ENCODE data around the gene PHACTR4.
"Not testable (repeated sequence)": the region's sequence is repeated elsewhere in the genome, so short reads cannot be mapped to it uniquely, and the experiment has no call there.

The PHACTR4 gene

GRCh38 chr1:28365864-28366263 lies 3.7 kb upstream of the PHACTR4 start:
- DNase-seq: no peak
- in situ Hi-C loops (cut with HindIII; ENCODE audit: low pct_ligation_motif_present, low pct_unique_long_range_greater_than_20kb, low sequenced_read_pairs): no loop called here

GRCh38 chr1:28368608-28369007 lies 932 bp upstream of the PHACTR4 start:
- DNase-seq; in situ Hi-C loops (cut with HindIII; ENCODE audit: low pct_ligation_motif_present, low pct_unique_long_range_greater_than_20kb, low sequenced_read_pairs): not testable (repeated sequence)

GRCh38 chr1:28370239-28371009 lies 884 bp downstream of the PHACTR4 start:
- peak; percentile 39 for DNase-seq
- in situ Hi-C loops (cut with HindIII; ENCODE audit: low pct_ligation_motif_present, low pct_unique_long_range_greater_than_20kb, low sequenced_read_pairs): no loop called here

GRCh38 chr1:28371010-28371377 lies 1.5 kb downstream of the PHACTR4 start:
- no peak for DNase-seq
- in situ Hi-C loops (cut with HindIII; ENCODE audit: low pct_ligation_motif_present, low pct_unique_long_range_greater_than_20kb, low sequenced_read_pairs): no loop called here

GRCh38 chr1:28373450-28373849 lies 3.9 kb downstream of the PHACTR4 start:
- in situ Hi-C loops (cut with HindIII; ENCODE audit: low pct_ligation_motif_present, low pct_unique_long_range_greater_than_20kb, low sequenced_read_pairs): not testable (repeated sequence)

GRCh38 chr1:28374297-28374696 lies 4.8 kb downstream of the PHACTR4 start:
- in situ Hi-C loops (cut with HindIII; ENCODE audit: low pct_ligation_motif_present, low pct_unique_long_range_greater_than_20kb, low sequenced_read_pairs): no loop called here

More at GRCh38 chr1:28373450-28373849, 3.9 kb downstream of the PHACTR4 start:
- not testable (repeated sequence) for DNase-seq

GRCh38 chr1:28375598-28375997 lies 6.1 kb downstream of the PHACTR4 start:
- DNase-seq; in situ Hi-C loops (cut with HindIII; ENCODE audit: low pct_ligation_motif_present, low pct_unique_long_range_greater_than_20kb, low sequenced_read_pairs): not testable (repeated sequence)

More at GRCh38 chr1:28374297-28374696, 4.8 kb downstream of the PHACTR4 start:
- peak; percentile 32 for DNase-seq

GRCh38 chr1:28376195-28376594 lies 6.7 kb downstream of the PHACTR4 start:
- DNase-seq; in situ Hi-C loops (cut with HindIII; ENCODE audit: low pct_ligation_motif_present, low pct_unique_long_range_greater_than_20kb, low sequenced_read_pairs): not testable (repeated sequence)

- in situ Hi-C loops (cut with HindIII; ENCODE audit: low pct_ligation_motif_present, low pct_unique_long_range_greater_than_20kb, low sequenced_read_pairs): no loop called here
- DNase-seq: no peak
Observed at GRCh38 chr1:28378906-28379305, 9.4 kb downstream of the PHACTR4 start.

GRCh38 chr1:28380394-28380793 lies 10.9 kb downstream of the PHACTR4 start:
- DNase-seq: no peak
- in situ Hi-C loops (cut with HindIII; ENCODE audit: low pct_ligation_motif_present, low pct_unique_long_range_greater_than_20kb, low sequenced_read_pairs): no loop called here

- in situ Hi-C loops (cut with HindIII; ENCODE audit: low pct_ligation_motif_present, low pct_unique_long_range_greater_than_20kb, low sequenced_read_pairs); DNase-seq: not testable (repeated sequence)
Observed at GRCh38 chr1:28383785-28384184, 14.2 kb downstream of the PHACTR4 start.

GRCh38 chr1:28392027-28392652 lies 22.6 kb downstream of the PHACTR4 start:
- peak; percentile 42 for DNase-seq
- in situ Hi-C loops (cut with HindIII; ENCODE audit: low pct_ligation_motif_present, low pct_unique_long_range_greater_than_20kb, low sequenced_read_pairs): no loop called here

- DNase-seq: no peak
- in situ Hi-C loops (cut with HindIII; ENCODE audit: low pct_ligation_motif_present, low pct_unique_long_range_greater_than_20kb, low sequenced_read_pairs): no loop called here
Observed at GRCh38 chr1:28394136-28394535, 24.6 kb downstream of the PHACTR4 start.

- in situ Hi-C loops (cut with HindIII; ENCODE audit: low pct_ligation_motif_present, low pct_unique_long_range_greater_than_20kb, low sequenced_read_pairs): no loop called here
- no peak for DNase-seq
Observed at GRCh38 chr1:28395181-28395580, 25.6 kb downstream of the PHACTR4 start.

- DNase-seq: no peak
- in situ Hi-C loops (cut with HindIII; ENCODE audit: low pct_ligation_motif_present, low pct_unique_long_range_greater_than_20kb, low sequenced_read_pairs): no loop called here
Observed at GRCh38 chr1:28401760-28402159, 32.2 kb downstream of the PHACTR4 start.

- in situ Hi-C loops (cut with HindIII; ENCODE audit: low pct_ligation_motif_present, low pct_unique_long_range_greater_than_20kb, low sequenced_read_pairs): no loop called here
- no peak for DNase-seq
Observed at GRCh38 chr1:28409090-28409489, 39.5 kb downstream of the PHACTR4 start.

- in situ Hi-C loops (cut with HindIII; ENCODE audit: low pct_ligation_motif_present, low pct_unique_long_range_greater_than_20kb, low sequenced_read_pairs): no loop called here
- no peak for DNase-seq
Observed at GRCh38 chr1:28411656-28412055, 42.1 kb downstream of the PHACTR4 start.

GRCh38 chr1:28412731-28413130 lies 43.2 kb downstream of the PHACTR4 start:
- DNase-seq: no peak
- in situ Hi-C loops (cut with HindIII; ENCODE audit: low pct_ligation_motif_present, low pct_unique_long_range_greater_than_20kb, low sequenced_read_pairs): no loop called here

GRCh38 chr1:28416509-28417194 lies 47.1 kb downstream of the PHACTR4 start:
- in situ Hi-C loops (cut with HindIII; ENCODE audit: low pct_ligation_motif_present, low pct_unique_long_range_greater_than_20kb, low sequenced_read_pairs): no loop called here
- no peak for DNase-seq

Measured in ACHN (cell line).